Measurements from ENCODE around the gene DEPDC1.
"Not testable (repeated sequence)": the region's sequence is repeated elsewhere in the genome, so short reads cannot be mapped to it uniquely, and the experiment has no call there.

Gene DEPDC1, protein sequence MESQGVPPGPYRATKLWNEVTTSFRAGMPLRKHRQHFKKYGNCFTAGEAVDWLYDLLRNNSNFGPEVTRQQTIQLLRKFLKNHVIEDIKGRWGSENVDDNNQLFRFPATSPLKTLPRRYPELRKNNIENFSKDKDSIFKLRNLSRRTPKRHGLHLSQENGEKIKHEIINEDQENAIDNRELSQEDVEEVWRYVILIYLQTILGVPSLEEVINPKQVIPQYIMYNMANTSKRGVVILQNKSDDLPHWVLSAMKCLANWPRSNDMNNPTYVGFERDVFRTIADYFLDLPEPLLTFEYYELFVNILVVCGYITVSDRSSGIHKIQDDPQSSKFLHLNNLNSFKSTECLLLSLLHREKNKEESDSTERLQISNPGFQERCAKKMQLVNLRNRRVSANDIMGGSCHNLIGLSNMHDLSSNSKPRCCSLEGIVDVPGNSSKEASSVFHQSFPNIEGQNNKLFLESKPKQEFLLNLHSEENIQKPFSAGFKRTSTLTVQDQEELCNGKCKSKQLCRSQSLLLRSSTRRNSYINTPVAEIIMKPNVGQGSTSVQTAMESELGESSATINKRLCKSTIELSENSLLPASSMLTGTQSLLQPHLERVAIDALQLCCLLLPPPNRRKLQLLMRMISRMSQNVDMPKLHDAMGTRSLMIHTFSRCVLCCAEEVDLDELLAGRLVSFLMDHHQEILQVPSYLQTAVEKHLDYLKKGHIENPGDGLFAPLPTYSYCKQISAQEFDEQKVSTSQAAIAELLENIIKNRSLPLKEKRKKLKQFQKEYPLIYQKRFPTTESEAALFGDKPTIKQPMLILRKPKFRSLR

DNA sequence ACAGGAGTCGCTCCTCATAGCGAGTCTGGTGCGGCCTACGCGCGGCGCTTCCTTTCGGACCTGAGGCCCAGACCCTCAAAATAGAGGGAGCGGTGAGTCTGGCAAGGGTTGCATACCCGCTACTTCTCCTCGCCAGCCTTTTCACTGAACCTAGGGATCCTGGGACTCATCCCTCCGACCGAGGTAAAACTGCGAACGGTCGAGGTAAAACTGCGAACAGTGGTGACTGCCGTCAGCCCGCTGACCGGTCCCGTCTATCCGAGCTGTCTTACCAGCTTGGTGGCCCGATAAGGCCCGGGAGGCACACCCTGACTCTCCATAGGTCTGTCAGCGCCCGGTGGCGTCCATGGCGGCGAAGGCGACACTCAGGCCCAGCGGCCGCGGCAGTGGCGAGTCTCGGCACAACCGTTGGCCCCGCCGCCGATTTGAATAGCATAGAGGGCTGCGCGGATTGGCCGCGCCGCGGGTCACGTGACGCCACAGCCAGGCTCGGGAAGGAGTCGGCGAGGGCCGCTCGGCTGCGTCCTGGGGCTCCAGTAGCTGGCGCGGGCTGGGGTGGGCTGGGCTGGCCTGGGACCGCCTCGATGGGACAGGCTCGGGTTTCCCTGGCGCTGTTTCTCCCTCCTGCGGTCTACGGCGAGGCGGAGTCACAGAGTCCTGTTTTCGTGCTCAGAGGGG, at the start of gene DEPDC1:
DEPDC1 (minus strand) TSS at position 403 of the 678 bp plus-strand sequence; CDS start at position 320, 83 bp downstream.
- DNase-seq (ENCODE audit: low read depth in 2 of 2): peak; percentile 81 to 85

- DNase-seq (ENCODE audit: low read depth in 2 of 2): no peak
These were observed 47.8 kb upstream of the DEPDC1 start for GRCh38 chr1:68544651-68545050.

GRCh38 chr1:68542586-68542985, 45.7 kb upstream of the DEPDC1 start:
- no peak for DNase-seq (ENCODE audit: low read depth in 2 of 2)

DNA sequence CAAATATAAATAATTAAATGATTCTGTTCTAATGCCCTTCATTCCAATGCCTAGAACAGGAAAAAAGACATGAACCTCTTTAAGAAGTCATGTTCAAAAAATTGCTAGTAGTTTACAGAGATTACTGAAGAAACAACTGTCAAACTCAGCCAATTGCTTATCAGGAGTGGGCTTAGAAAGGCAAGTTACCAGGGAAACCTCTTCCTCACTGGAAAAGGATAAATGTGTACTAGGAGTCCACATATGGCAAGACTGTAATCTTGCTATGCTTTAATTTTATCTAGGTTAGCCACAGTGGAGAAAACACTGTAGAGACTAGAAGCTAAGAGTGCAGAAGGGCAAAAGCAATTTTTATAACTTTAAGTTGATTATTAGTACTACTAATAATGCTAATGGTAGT, 42.1 kb upstream of the DEPDC1 start:
- no peak for DNase-seq (ENCODE audit: low read depth in 2 of 2)

GRCh38 chr1:68528243-68528642, 31.4 kb upstream of the DEPDC1 start:
- no peak for DNase-seq (ENCODE audit: low read depth in 2 of 2)

GRCh38 chr1:68525781-68526180, 28.9 kb upstream of the DEPDC1 start:
- no peak for DNase-seq (ENCODE audit: low read depth in 2 of 2)

GRCh38 chr1:68521286-68521685, 24.4 kb upstream of the DEPDC1 start:
- DNase-seq (ENCODE audit: low read depth in 2 of 2): no peak

DNA sequence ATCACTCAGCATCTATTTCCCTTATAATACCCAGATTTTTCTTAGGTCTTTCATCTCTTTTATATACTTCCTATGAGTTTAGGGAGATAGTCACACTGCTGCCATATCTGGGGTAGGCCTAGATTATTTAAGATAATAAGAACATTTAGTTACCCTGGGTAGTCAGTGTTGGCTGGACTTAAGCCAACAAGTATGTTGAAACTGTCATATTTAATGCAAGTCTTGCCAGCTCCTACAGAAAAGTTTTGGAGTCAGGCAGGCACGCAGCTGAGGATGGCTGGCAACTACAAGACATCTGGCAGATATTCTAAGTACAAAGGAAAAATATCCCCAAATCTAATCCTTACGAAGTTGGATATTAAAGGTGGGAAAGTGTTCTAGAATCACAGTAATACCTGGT, 19.2 kb upstream of the DEPDC1 start:
- DNase-seq (ENCODE audit: low read depth in 2 of 2): no peak

DNA sequence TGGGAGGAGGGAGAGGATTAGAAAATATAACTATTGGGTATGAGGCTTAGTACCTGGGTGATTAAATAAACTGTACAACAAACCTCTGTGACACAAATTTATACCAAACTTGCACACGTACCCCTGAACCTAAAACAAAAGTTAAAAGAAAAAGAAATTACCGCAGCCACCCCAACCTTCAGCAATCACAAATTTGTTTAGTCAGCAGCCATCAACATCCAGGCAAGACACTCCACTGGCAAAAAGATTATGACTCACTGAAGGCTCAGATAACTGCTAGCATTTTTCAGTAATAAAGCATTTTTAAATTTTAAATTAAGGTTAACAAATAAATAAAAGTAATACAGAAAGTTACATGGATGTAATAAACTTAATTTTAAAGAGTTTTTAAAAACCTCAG, 14.4 kb upstream of the DEPDC1 start:
- no peak for DNase-seq (ENCODE audit: low read depth in 2 of 2)

- no peak for DNase-seq (ENCODE audit: low read depth in 2 of 2)
These were observed 9.5 kb upstream of the DEPDC1 start for GRCh38 chr1:68506386-68506785.

DNA sequence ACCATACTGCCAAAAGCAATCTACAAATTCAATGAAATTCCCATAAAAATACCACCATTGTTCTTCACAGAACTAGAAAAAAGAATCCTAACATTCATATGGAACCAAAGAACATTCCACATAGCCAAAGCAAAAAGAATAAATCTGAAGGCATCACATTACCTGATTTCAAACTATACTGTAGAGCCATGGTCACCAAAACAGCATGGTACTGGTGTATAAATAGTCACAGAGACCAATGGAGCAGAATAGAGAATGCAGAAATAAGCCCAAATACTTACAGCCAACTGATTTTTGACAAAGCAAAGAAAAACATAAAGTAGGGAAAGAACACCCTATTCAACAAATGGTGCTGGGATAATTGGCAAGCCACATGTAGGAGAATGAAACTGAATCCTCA, 6.2 kb upstream of the DEPDC1 start:
- no peak for DNase-seq (ENCODE audit: low read depth in 2 of 2)

GRCh38 chr1:68497358-68497698, 446 bp upstream of the DEPDC1 start:
- DNase-seq (ENCODE audit: low read depth in 2 of 2): no peak

- no peak for DNase-seq (ENCODE audit: low read depth in 2 of 2)
These were observed 758 bp downstream of the DEPDC1 start for GRCh38 chr1:68495968-68496679.

DNA sequence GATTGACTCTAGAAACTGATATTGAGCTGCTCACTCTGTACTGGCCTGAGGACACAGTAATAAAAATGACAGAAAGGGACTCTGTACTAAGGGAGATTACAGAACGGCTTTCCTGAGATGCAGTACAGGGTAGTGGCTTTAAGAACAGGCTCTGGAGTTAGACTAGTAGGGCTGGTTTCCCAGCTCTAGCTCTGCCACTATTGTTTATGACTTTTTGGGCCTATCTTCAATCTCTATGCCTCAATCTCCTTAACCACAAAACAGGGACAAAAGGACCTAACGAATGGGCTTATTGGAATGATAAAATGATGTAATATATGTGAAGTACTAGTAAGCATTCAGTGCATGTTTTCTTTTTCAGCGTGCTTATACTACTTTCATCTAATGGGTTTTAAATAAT, 1.4 kb downstream of the DEPDC1 start:
- no peak for DNase-seq (ENCODE audit: low read depth in 2 of 2)

GRCh38 chr1:68493193-68493592, 3.7 kb downstream of the DEPDC1 start:
- no peak for DNase-seq (ENCODE audit: low read depth in 2 of 2)

DNA sequence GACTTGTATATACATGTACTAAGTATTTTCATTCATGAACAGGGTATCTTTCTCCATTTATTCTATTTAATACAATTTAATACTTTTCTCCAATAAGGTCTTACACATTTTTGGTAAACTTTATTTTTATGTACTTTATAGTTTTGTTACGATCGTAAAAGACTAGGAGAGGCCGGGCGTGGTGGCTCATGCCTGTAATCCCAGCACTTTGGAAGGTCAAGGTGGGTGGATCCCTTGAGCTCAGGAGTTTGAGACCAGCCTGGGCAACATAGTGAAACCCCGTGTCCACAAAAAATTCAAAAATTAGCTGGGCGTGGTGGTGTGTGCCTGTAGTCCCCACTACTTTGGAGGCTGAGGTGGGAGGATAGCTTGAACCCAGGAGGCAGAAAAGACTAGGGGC, 4.6 kb downstream of the DEPDC1 start:
- DNase-seq (ENCODE audit: low read depth in 2 of 2): not testable (repeated sequence)

- no peak for DNase-seq (ENCODE audit: low read depth in 2 of 2)
These were observed 6.7 kb downstream of the DEPDC1 start for GRCh38 chr1:68490046-68490651.

DNA sequence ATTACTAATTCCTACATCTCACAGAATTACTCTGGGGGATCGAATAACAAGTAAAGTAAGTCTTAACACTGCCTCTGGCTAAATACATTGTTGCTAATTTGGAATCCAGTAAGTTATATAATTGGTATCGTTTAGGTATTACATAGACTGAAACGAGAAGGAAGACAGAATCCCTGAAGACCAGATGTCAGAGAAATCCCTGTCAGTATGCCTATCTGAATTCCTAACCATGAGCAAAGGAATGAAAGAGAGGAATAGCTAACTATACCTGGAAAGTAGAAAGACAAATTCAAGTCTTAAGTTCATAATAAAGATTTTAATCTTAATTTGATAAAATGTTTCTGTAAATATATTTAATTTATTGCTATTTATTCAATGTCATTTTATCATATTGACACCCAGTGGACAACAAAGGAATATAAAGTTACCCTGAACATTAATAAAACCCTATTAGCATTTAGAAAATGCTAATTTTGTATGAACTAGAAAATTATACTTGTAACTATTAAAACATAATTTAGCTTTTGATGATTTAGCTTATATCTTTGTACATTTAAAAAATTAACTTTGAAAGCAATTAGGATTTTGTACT, 11.4 kb downstream of the DEPDC1 start:
- no peak for DNase-seq (ENCODE audit: low read depth in 2 of 2)

DNA sequence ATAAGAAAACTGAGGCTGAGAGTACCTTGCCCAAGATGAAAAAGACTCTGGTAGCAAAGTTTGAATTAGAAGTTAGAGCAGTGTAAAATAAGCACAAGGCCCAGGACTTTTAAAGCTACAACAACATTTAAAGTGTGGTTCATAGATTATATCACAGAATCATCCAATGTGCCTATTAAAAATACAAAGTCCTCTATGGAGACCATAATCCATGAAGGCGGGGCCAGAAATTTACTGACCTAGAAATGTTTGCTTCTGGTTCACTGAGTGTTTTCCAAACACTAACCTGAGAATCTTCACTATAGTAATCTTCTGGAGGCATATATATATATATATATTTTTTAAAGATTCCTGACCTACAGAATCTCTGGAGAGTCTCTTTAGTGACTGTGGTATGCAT, 12.3 kb downstream of the DEPDC1 start:
- no peak for DNase-seq (ENCODE audit: low read depth in 2 of 2)

DNA sequence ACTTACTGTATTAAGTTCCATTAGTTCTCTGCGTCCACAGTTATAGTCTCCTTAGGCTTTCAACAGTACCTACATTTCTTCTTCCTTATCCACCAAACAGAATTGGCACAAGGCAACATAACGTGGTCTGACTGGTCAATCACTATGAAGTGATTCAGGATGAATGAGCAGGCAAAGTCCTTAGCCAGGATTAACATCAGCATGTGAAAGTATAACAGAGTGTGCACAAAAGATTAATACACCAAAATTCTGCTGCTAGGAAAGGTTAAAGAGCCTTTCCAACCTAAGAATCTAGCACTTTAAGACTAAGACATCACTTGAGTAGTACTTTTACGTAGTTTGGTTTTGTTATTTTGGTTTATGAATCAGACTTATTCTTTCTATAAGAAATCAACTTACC, 15.8 kb downstream of the DEPDC1 start:
- DNase-seq (ENCODE audit: low read depth in 2 of 2): no peak

- no peak for DNase-seq (ENCODE audit: low read depth in 2 of 2)
These were observed 17.4 kb downstream of the DEPDC1 start for GRCh38 chr1:68479501-68479900.
